NB4 (cell line): ENCODE measurements around the gene ZDHHC1.

Source experiments
- MAX ChIP-seq: IDR thresholded peaks from 2 replicates; pipeline ENCODE4 v1.6.1; 2011; ENCODE audit warnings: low read depth, low read length
- MYC ChIP-seq: IDR thresholded peaks from 2 replicates; pipeline ENCODE4 v1.6.1; 2011; ENCODE audit warnings: low read depth, low read length
- POLR2A ChIP-seq: IDR thresholded peaks from 2 replicates; pipeline ENCODE4 v1.6.1; 2011; ENCODE audit warnings: mild to moderate bottlenecking; ENCODE audit not compliant: insufficient read length; ENCODE audit errors: extremely low read depth
- TF ChIP-seq, protein P1 (sequence below): IDR thresholded peaks from one replicate; pipeline ENCODE4 v1.5.1; 2012; ENCODE audit warnings: low read depth, low read length

GRCh38 chr16:67395105-67395457 is 21.2 kb downstream of the ZDHHC1 start:
- TF ChIP-seq MYC (no peak), POLR2A (no peak), MAX (no peak)
- TF ChIP-seq, protein P1, sequence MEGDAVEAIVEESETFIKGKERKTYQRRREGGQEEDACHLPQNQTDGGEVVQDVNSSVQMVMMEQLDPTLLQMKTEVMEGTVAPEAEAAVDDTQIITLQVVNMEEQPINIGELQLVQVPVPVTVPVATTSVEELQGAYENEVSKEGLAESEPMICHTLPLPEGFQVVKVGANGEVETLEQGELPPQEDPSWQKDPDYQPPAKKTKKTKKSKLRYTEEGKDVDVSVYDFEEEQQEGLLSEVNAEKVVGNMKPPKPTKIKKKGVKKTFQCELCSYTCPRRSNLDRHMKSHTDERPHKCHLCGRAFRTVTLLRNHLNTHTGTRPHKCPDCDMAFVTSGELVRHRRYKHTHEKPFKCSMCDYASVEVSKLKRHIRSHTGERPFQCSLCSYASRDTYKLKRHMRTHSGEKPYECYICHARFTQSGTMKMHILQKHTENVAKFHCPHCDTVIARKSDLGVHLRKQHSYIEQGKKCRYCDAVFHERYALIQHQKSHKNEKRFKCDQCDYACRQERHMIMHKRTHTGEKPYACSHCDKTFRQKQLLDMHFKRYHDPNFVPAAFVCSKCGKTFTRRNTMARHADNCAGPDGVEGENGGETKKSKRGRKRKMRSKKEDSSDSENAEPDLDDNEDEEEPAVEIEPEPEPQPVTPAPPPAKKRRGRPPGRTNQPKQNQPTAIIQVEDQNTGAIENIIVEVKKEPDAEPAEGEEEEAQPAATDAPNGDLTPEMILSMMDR = no peak
